Stimulated activated CD8-positive, alpha-beta memory T cell treated with anti-CD3 and anti-CD28 coated beads, Interleukin-12 subunit alpha, Interleukin-12 subunit beta, amount 100 ng/mL, for 1 hour (primary cell): ENCODE data around the gene SMAP2.
"Not testable (repeated sequence)": the region's sequence is repeated elsewhere in the genome, so short reads cannot be mapped to it uniquely, and the experiment has no call there.

Experiments used
- DNase-seq: peaks from one replicate; pipeline ENCODE4 v3.0.0-alpha.2; 2020; ENCODE audit warnings: low read depth

SMAP2 gene

DNA sequence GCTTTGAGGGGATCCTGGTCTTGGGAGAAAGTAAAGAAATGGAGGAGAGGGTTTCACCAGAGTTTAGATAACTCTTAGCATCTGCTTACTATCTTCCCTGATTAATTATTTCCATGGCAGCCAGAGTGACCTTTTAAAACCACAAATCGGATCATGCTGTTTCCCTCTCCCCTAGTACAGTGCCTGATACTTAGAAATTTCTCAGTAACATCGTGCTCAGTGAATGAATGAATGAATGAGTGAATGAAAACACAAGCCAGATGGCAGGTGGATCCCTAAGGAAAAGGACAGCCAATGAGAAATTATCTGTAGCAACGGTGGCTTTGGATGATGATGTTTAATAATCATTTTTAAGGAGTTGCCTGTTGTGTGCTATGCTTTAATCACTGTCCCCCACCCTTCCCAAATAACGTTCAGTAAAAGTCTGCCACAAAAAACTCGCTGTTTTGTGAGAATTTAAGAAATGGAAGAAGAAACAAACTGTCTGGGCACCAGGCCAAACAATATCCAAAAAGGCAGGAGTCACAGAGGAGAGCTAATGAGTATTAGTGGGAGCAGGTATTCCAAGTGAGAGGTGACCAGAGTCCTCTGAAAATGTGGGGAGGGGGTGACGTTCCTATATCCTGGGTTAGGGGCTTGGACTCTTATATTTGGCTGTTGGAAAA, 737 bp upstream of the SMAP2 start:
- no peak for DNase-seq

DNA sequence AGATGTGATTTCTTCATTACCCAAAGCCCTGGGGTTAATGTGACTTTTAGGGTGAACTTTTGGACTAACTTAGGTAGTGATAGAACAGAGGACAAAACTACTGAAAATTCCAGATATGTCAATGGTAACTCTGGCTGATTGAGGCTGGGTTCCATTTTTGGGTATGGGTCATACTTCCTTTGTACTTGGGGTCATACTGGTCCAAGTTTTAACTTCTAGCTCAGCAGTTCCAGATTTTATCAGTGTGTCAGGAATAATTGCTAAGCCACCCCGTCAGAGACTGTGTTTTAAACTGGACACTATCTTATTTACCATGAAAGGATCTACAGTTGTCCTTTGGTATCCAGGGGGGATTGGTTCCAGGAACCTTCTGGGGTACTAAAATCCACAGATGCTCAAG, 4.0 kb downstream of the SMAP2 start:
- DNase-seq, result no peak

DNA sequence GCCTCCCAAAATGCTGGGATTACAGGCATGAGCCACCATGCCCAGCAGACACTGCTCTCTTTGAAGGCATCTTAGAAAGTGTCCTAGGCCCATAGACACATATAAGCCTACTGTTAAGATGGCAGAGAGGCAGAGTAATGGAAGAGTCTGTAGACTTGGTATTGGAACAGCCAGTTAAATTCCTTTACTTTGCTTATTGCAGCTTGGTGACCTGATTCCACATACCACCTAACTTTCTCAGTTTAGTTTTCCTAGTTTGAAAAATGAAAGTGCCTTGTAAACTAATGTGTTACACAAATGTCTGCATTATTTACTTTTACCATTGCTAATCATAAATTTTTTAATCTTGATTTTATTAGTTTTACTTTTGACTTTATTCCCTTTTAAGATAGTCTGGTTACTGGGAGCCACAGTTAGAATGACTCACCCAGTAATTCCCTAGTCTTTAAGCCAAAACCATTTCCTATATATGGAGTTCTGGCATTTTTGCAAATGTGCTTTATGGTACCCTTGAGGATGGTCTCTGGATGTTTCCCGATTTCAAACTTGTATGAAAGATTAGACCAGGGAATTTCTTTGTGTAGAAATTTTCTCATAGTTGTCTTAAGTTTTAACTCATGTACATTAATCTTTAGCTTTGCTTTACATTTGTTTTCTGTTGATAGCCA, 6.4 kb downstream of the SMAP2 start:
- no peak for DNase-seq

DNA sequence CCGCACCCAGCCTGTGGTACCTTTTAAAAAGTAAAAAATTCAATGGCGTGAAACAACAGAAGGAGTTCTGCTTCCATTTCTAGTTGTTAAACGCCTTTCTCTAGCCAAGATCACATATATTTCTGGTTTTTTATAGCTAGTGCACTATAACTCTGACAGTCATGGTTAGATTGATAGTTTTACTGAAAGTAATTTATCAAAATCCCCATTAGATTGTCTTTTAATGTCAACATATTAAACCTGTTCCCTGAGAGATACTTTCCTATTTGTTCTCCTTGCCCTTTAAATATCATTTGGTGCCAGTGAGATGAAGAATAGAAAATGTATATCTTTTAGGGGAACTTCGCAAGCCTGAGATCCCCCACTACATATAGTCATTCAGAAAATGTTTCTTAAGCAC, 7.3 kb downstream of the SMAP2 start:
- DNase-seq, result no peak

DNA sequence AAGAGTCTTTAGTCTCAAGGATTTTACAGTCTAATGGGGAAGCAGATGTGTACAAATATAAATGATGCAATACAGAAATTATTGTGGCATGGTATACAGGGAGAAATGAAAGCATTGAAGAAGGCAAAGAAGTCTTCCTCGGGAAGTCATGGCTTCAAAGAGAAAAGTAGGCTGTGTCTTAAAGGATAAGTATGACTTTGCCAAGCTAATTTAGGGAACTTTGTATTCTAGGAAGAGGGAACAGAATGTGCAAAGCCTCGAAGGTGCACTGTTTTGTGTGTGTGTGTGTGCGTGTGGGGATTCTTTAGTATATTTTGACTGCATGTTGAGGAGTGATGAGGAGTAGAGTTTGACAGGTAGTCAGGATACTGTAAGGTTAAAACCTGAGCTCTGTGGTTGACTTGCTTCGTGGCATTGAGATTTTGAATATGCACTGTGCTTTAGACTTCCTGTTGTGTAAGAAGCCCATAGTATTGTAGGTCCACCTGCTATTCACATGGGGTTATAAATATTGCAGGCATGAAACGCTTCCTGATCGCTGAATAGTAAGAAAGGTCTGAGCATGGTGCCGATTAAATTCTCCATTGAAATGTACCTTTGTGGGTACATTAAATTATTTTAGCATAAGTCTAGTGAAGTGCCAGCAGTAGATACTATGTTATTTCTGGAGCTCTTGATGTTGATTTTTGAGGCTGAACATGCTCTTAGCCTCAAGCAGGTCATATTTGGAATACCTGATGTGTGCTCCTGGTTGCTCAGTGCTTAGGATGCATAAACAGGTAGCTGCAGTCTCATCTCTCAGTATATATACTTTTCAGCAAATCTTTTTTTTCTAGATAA, 8.0 kb downstream of the SMAP2 start:
- no peak for DNase-seq

DNA sequence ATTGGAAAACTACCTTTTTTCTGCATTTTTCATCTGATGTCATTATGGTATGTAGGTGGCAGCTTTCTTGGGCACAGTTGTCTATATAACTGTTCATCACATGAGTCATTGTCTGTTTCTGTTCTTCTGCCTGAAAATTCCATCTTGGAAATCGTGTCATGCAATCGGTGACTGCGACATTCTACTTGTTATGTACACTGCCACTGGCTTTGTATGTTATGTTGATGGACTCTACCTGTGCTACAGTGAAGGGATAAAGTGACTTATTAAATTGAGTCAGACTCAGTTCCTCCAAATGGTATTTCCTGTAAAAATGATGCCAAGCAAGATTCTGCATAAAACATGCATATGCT, 8.6 kb downstream of the SMAP2 start:
- no peak for DNase-seq

DNA sequence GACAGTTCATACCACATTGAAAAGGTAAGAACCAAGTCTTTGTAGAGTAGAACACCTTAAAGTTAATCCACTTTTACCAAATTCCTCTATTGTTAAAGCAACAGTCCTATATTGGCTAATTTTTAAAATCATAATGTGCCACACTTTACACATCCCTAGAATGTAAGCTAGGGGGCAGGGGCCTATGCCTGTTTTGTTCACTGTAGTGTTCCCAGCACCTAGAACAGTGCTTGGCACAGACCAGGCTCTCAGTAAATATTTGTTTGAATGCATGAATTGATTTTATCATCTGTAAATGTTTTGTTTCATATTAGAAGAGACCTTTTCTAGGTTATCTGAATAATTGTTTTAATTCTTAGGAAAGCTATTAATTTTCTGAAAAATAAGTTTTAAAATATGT, 9.1 kb downstream of the SMAP2 start:
- DNase-seq, result no peak

DNA sequence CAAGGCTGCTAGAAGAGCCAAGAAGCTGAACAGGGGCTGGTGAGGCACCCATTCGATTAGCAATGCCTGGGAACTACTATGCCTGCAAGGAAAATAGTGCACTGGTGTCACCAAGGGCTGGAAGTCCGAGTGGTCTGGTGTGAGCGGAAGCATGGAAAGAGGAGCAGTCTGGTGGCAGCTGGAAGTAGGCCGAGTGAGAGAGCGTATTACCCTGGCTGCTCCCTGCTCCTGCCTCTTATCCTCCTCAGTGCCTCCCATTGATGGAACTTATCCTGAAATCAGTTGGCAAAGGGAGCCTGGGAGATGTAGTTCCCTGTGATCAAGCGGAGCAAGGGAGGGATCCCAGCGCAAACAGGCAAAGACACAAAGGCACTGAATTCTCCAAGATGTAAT, 9.6 kb downstream of the SMAP2 start:
- no peak for DNase-seq

DNA sequence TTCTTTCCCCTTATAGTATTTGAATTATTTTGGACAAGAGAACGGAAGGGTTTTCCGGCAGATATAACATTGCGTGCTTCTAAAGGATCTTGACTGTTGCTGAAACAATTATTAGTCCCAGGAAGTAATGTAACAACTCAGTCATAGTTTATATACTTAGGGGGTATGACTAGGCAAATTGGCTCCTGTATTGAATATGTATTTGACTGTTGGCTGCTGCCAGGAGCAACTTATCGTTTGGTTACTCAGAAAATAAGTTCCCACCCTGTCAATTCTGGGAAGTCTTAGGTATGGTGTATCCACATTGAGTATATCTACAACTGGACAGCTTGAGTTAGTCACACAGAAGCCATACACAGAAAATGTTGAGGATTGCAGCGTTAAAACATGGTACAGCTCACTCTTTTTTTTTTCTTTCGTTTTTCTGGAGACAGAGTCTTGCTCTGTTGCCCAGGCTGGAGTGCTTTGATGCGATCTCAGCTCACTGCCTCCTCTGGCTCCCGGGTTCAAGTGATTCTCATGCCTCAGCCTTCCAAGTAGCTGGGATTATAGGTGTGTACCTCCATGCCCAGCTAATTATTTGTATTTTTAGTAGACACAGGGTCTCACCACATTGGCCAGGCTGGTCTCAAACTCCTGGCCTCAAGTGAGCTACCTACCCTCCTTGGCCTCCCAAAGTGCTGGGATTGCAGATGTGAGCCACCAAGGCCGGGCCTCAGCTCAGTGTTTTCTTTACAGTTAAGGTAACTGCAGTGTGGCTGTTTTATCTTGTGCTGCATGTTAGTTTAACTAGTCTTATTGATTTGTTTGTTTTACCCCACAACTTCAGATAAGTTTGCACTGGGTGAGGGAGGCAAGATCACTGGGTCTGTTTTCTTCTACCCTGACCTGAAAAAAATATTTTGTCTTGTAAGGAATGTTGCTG, 10.2 kb downstream of the SMAP2 start:
- DNase-seq, result no peak

DNA sequence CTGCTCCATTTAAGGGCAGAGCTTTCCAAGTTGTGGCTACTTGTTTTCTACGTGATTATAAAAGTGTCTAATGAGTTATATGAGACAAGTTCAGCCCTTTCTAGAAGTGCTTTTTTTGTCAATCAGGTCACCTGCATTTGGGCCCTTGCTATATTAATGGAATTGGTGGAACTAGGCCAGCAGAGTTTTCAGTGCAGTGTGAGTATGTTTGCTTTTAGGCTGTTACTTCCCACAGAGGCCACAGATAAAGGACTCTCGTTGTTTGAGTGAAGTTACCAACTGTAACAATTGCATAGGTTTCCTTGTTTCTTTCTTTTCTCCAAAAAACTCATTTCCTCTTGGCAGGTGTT, 10.9 kb downstream of the SMAP2 start:
- DNase-seq, result no peak

DNA sequence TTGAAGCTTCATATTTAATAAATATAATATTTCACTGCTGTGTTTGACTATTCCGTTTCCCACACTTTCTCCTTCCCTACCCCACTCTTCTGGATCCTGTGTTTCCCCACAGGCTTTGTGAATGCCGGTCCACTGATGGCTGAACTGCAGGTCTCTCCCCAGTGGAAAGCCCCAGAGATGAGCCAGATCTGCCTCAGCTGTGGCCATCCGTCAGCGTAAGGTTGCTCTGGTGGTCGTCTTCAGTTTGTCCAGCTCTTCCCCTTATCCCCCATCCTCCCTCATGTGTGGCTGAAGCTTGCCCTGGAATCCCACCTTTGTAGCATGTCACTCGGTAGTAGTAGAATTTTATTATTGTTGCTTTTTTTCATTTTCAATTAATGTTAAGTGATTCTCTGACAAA, 11.4 kb downstream of the SMAP2 start:
- DNase-seq, result no peak

DNA sequence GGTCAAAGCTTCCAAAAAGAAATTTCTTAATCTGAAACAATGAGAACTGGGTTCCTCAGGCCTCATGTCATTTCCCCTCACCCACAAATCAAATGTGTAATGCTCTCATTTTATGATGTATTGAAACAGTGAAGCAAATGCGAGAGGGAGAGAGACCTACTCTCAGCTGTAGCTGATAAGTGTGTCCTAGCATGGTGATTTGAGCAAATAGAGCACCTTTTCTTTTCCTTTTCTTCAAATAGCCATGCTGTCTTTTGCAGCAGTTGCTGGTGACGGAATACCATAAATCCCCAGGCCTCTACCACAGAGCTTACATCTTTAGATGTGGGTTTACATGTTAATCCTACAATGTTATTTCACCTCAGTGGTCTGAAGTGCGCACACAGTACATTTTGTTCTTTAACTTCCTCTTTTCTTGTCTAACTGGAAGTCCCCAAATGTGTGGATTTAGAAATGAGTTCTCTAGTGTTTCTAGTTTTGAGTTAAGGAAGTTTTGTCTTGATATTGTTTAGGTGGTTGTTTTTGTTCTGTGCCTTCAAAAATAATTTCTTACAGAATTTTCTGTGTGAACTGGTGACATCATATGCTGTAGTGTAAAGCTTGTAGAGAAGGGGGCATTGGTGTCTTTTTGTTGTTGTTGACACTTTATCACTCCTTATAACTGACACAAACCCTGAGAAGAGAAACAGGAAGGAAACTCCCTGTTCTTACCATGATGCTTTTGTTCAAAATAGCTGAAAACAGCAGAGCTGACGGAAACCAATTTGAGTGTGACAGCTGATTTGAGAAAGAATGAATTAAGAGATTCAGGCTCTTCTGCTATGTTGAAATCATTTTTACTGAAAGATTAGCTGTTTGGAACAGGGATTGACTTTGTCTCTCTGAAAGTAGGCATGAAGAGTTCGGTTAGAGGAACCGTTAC, 12.2 kb downstream of the SMAP2 start:
- DNase-seq, result peak; percentile 47

DNA sequence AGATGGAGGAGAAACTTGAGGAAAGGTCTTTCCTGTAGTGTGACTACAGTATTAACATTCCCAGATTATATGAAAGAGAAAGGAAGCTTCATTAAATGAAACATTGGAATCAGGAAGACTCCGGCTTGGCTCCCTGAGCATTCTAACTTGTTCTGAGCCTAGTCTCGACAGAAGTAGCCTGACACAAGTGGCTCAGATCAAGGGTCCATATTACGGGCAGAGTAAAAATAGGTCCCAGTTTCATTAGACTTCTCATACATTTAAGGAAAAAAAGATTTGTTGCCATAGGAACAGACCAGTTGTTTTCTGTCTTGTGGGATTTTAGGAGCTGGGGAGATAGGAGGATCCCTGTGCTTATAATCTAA, 12.8 kb downstream of the SMAP2 start:
- no peak for DNase-seq

DNA sequence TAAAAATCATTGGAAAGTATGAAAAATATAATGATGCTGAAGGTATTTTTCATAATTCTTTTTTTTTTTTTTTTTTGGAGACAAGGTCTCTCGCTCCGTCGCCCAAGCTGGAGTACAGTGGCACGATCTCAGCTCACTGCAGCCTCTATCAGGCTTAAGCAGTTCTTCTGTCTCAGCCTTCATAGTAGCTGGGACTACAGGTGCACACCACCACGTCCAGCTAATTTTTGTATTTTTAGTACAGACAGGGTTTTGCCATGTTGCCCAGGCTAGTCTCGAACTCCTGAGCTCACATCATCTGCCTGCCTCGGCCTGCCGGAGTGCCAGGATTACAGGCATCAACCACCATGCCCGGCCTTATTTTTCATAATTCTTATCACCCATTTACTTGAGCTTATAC, 13.3 kb downstream of the SMAP2 start:
- DNase-seq, result no peak

DNA sequence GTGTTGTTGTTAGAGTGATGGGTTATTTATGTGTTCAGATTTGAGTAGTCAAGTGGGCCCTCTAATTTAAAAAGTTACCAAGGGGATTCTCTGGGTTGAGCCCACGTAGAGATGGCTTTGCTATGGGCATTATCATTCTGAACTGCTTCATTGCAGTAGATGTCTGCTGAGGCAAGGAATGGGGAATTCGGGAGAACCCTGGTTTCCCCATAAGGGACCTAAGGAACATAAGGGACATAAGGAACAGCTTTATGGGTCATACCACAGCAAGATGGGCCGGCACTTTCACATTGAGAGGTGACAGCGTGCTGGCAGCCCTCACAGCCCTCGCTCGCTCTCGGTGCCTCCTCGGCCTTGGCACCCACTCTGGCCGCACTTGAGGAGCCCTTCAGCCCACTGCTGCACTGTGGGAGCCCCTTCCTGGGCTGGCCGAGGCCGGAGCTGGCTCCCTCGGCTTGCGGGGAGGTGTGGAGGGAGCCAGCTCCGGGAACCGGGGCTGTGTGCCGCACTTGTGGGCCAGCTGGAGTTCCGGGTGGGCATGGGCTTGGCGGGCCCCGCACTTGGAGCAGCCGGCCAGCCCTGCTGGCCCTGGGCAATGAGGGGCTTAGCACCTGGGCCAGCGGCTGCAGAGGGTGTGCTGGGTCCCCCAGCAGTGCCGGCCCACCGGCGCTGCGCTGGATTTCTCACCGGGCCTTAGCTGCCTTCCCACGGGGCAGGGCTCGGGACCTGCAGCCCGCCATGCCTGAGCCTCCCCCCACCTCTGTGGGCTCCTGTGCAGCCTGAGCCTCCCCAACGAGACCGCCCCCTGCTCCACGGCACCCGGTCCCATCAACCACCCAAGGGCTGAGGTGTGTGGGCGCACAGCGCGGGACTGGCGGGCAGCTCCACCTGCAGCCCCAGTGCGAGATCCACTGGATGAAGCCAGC, 14.1 kb downstream of the SMAP2 start:
- DNase-seq, result not testable (repeated sequence)

DNA sequence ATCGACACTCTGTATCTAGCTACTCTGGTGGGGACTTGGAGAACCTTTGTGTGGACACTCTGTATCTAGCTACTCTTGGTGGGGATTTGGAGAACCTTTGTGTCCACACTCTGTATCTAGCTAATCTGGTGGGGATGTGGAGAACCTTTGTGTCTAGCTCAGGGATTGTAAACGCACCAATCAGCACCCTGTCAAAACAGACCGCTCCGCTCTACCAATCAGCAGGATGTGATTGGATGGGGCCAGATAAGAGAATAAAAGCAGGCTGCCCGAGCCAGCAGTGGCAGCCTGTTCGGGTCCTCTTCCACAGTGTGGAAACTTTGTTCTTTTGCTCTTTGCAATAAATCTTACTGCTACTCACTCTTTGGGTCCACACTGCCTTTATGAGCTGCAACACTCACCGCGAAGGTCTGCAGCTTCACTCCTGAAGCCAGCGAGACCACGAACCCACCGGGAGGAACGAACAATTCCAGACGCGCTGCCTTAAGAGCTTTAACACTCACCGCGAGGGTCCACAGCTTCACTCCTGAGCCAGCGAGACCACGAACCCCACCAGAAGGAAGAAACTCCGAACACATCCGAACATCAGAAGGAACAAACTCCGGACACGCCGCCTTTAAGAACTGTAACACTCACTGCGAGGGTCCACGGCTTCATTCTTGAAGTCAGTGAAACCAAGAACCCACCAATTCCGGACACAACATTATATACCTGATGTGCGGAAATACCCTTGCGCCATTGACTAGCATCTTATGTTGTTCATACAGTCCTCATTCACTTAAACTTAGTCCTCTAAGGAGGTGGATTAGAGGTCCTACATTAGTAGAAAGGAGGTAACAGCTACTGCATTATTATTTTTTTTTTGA, 15.2 kb downstream of the SMAP2 start:
- DNase-seq, result not testable (repeated sequence)

DNA sequence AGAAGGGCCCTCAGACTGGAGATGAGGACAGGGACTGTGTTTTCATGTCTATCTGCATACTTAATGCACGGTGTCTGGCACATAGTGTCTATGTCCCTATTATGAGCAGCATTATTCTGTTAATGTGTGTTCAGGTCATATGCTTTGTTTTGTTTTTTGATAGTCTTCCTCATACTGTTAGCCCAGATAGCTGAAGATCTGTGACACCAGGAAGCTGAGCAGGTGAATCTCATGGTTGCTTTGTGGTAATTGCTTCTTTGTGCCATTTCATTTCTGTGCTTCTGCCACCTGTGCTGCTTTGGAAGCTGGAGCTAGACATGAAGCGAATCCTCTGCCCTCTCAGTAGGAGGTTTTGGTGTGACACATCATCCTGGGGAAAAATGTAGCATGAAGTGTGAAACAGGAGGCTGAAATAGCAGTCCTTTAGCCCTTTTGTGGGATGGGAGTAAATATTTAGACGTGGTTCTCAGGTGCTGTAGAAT, 15.8 kb downstream of the SMAP2 start:
- no peak for DNase-seq

DNA sequence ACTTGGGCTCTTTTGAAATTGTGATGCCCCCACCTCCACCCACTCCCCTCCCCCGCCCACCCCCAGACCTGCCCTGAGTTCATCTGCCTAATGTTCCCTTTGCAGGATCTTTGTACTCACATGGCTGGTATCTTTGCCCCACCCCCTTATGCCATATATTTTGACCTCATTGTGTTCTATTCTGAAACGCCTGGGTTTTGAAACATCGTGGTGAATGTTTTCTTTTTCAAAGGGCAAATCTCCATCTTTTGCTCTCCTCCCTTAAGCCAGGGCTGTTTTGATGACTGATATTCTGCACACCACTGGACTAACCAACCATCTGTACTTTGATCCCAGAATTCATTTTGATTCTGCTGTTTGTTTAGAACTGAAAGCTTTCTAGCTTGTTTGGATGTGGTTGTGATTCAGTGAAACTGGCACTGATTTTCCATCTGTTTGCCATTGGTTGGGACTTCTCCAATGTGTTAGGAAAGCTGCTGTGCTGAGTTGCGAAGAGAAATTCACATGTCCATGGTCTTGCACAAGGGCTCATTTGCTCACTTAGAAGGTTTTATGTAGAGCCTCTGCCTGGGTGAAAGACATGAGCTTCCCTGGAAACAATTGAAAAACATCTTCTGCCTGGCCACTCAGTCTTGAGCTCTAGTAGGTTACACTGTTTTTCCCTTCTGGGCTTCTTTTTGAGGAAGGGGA, 16.5 kb downstream of the SMAP2 start:
- no peak for DNase-seq
